Fibroblast of the aortic adventitia (primary cell): ENCODE data around the gene SOAT2. TPM values are rescaled to one million over a fixed set of nuclear protein-coding genes. Genes with fewer than 3 reads are reported as not detected.

Experiments
- DNase-seq: peaks from one replicate; pipeline ENCODE4 v3.0.0-alpha.2; 2010; ENCODE audit warnings: low read depth
- H3K4me3 ChIP-seq: 2 replicates; pipeline ENCODE4 v1.5.1; 2011; ENCODE audit warnings: low read depth, mild to moderate bottlenecking, control low read depth, low read length, moderate library complexity
- total RNA-seq: library from RNA; depleted of rRNA; stranded (reverse); fragments of >200 nt; gene quantifications from 2 replicates; pipeline ENCODE4 v1.2.3, GENCODE V29; 2012; ENCODE audit warnings: low replicate concordance
- TF ChIP-seq, protein P1 (sequence below): IDR thresholded peaks from 2 replicates; pipeline ENCODE4 v1.5.1; 2011; ENCODE audit warnings: mild to moderate bottlenecking, low read length, control low read depth, inconsistent platforms; ENCODE audit not compliant: insufficient read depth

SOAT2 gene
- total RNA-seq, 1 donor, result 0.09 TPM

DNA sequence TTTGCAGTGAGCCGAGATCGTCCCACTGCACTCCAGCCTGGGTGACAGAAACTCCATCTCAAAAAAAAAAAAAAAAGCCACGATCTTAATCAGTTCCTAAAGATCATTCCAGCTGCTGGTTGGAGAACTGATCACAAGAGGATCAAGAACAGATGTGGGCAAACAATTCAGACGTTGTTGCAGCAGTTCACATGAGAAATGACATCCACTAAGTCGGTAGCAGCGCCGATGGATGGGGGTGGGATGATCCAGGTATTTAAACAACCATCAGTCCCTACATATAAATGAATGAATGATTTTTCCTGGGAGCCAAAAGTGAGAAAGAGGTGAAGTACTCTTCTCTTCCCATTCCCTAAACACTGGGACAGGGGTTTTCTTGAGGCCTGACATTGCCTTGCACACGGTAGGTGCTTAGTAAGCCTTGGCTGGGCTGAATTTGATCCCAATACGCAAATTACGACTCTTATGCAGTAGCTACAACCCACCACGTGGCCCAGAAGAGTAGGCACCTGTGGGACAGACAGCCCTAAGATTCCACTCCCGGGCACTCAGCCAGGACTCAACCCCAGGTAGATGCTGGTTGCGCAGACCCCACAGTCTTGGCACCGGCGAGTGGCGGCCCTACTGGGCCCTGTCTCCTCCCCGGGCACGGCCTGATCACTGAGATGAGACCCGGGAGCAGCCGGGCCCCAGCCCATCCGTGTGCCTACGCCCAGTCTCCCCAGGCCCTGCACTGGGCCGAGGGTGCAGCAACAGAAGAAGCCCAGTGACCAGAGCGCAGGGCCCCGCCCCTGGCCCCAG lies 24.7 kb upstream of the SOAT2 start:
- H3K4me3 ChIP-seq, result peak overlapping the region; percentile 78
- DNase-seq, result peak; percentile 46
- TF ChIP-seq, protein P1, sequence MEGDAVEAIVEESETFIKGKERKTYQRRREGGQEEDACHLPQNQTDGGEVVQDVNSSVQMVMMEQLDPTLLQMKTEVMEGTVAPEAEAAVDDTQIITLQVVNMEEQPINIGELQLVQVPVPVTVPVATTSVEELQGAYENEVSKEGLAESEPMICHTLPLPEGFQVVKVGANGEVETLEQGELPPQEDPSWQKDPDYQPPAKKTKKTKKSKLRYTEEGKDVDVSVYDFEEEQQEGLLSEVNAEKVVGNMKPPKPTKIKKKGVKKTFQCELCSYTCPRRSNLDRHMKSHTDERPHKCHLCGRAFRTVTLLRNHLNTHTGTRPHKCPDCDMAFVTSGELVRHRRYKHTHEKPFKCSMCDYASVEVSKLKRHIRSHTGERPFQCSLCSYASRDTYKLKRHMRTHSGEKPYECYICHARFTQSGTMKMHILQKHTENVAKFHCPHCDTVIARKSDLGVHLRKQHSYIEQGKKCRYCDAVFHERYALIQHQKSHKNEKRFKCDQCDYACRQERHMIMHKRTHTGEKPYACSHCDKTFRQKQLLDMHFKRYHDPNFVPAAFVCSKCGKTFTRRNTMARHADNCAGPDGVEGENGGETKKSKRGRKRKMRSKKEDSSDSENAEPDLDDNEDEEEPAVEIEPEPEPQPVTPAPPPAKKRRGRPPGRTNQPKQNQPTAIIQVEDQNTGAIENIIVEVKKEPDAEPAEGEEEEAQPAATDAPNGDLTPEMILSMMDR, result no peak

DNA sequence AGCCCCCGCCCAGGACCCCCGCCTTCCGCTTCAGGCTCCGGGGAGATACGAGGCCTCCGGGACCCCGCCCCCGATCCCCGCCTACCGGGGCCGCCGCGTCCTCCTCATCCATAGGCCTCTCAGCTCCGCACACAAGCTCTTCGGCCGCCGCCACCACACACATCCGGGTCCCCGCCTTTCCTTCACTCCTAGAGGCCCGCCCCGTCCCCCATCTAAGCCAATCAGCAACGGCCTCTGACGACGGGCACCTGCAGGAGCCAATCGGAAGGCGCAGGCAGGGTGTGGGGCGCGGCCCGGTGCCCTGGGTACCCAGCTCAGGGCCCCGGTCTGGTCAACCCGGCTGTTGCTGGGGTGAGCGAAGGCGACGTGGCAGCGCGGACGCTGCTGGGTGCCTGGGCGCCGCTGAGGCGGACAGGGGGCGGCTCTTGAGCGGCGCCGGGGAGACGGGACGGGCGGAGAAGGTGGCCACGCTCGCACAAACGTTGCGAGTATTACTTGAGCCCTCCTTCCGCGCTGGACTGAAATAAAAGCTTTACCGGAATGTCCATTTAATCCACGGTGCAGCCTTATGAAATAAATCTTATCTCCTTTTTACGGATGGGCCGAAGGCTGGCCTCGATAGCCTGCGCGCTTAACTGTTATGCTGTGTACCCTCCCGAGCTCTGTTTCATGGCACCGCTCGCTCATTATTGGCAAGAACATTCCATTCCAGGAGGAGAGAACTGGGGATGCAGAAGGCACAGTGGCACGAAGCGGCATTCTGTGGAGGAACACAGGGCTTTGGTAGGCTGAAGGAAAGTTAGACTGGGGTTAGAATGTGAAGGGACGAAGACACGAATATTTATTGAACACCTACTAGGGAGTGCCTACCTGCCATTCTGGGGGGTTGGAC lies 23.8 kb upstream of the SOAT2 start, which contains the start of gene SPRYD3:
TSS of gene SPRYD3 (minus strand) at position 165 of the 892 bp plus-strand sequence. CDS start at position 108, 57 bp downstream.
- peak; percentile 96 for DNase-seq
- TF ChIP-seq, protein P1, result no peak
- H3K4me3 ChIP-seq, result peak within 1 kb of the TSS; percentile 78

DNA sequence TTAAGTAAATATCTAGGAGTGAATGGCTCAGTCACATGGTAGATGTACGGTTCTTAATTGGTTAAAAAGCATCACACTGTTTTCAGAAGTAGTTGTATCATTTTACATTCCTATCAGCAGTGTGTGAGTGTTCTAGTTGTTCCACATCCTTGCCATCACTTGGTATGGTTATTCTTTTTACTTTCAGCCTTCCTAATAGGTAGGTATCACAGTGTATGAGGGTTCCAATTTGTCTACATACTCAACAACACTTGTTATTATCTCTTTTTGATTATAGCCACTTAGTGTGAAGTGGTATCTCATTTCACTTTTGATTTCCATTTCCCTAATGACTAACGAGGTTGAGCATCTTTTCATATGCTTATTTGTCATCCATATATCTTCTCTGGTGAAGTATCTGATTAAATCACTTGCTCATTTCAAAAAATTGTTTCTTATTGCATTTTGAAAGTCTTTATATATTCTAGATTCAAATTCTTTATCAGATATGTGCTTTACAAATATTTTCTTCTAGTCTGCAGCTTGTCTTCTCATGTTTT lies 20.6 kb upstream of the SOAT2 start:
- H3K4me3 ChIP-seq, result no peak overlapping the region
- DNase-seq, result no peak
- TF ChIP-seq, protein P1, result no peak

DNA sequence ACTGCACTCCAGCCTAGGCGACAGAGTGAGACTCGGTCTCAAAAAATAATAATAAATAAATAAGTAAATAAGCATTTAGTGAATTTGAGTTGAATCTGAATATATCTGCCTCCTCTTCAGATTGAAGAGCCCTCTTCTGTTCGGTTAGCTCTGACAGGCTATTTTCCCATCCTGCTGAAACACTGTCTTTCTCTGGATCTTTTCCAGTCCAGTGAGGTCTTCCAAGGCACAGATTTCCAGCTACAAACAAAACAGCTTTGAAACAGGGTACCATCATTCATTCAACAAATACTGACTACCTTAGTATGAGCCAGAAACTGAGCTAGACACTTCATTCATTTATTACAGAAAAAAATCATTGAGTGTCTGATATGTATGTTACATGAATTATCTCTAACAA lies 16.9 kb upstream of the SOAT2 start:
- TF ChIP-seq, protein P1, result no peak
- DNase-seq, result no peak
- H3K4me3 ChIP-seq, result no peak overlapping the region

DNA sequence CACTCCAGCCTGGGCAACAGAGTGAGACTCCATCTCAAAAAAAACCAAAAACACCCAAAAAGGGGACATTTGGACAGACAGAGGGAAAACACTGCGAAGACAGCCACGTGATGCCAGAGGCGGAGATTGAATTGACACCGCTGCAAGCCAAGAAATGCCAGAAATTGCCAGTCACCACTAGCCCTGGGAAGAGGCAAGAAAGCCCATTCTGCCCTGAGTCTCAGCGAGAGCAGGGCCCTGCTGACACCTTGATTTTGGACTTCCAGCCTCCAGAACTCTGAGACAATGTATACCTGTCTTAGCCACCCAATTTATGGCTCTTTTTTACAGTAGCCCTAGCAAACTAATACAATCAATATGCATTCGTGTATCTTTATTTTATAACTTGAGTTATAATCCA lies 13.2 kb upstream of the SOAT2 start:
- TF ChIP-seq, protein P1, result no peak
- no peak for DNase-seq
- no peak overlapping the region for H3K4me3 ChIP-seq

DNA sequence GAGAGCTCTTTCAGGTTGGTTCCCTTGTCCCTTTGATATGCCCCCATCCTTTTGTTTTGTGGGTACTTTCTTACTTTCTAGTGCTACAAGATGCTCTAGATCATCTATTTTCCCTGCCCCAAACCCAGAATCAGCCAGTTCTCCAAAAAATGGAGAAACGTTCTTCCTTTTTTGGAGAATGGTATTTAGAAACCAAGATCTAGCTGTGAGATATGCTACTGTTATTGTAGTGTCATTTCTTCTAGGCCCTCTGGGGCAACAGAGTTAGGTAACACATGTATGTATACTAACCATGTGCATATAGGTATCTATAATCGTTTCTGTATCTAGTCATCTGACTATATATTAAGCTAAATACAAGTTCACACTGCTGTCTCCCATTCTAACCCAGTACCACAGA lies 12.7 kb upstream of the SOAT2 start:
- H3K4me3 ChIP-seq, result no peak overlapping the region
- TF ChIP-seq, protein P1, result no peak
- no peak for DNase-seq
